HG03457 (cell line): Measurements from ENCODE around the gene TTC34.

Experiments used
- ATAC-seq: cut with Tn5 transposase; IDR thresholded peaks from one replicate; pipeline ENCODE4 v1.9.1; 2021; ENCODE audit warnings: moderate number of reproducible peaks; ENCODE audit not compliant: unreplicated experiment

TTC34 gene

GRCh38 chr1:2643414-2644077 is 157.9 kb downstream of the TTC34 start:
- ATAC-seq, result no peak

GRCh38 chr1:2642560-2643413 is 158.7 kb downstream of the TTC34 start:
- ATAC-seq, result peak; percentile 60

GRCh38 chr1:2642131-2642559 is 159.3 kb downstream of the TTC34 start:
- no peak for ATAC-seq

GRCh38 chr1:2641381-2642130 is 159.9 kb downstream of the TTC34 start:
- no peak for ATAC-seq

GRCh38 chr1:2640626-2641025 is 160.9 kb downstream of the TTC34 start:
- no peak for ATAC-seq

GRCh38 chr1:2639607-2640521 is 161.6 kb downstream of the TTC34 start:
- ATAC-seq, result no peak

- ATAC-seq, result no peak
Measured at GRCh38 chr1:2639203-2639602, 162.3 kb downstream of the TTC34 start.

- ATAC-seq, result no peak
Measured at GRCh38 chr1:2638466-2639115, 162.9 kb downstream of the TTC34 start.

GRCh38 chr1:2637442-2638145 is 163.9 kb downstream of the TTC34 start:
- no peak for ATAC-seq

GRCh38 chr1:2636733-2637132 is 164.8 kb downstream of the TTC34 start:
- no peak for ATAC-seq

GRCh38 chr1:2635361-2636010 is 166.0 kb downstream of the TTC34 start:
- ATAC-seq, result no peak

GRCh38 chr1:2633936-2634491 is 167.5 kb downstream of the TTC34 start:
- ATAC-seq, result no peak

GRCh38 chr1:2633366-2633935 is 168.0 kb downstream of the TTC34 start:
- no peak for ATAC-seq

GRCh38 chr1:2632561-2633361 is 168.7 kb downstream of the TTC34 start, which contains the start of gene MMEL1:
Gene MMEL1 (minus strand): TSS chr1:2633016. CDS start chr1:2629484, 3,532 bp downstream.
- no peak for ATAC-seq

- ATAC-seq, result no peak
Measured at GRCh38 chr1:2632051-2632430, 169.5 kb downstream of the TTC34 start.

- ATAC-seq, result no peak
Measured at GRCh38 chr1:2631136-2632050, 170.1 kb downstream of the TTC34 start.
